Vagina (tissue), 2 donors: Measurements from ENCODE around the gene OVCH2. TPM values are rescaled to one million over a fixed set of nuclear protein-coding genes. Genes with fewer than 3 reads are reported as not detected.
"Not testable (repeated sequence)": the region's sequence is repeated elsewhere in the genome, so short reads cannot be mapped to it uniquely, and the experiment has no call there.

Source experiments
- DNase-seq, 2 donors: peaks; one replicate each; pipeline ENCODE4 v3.0.0-alpha.2; 2017; ENCODE audit errors: extremely low spot score in 2 of 2
- H3K27ac ChIP-seq: fragments of 200-600 bp; sonication (generic); one replicate; pipeline ENCODE4 v1.5.1; 2019
- H3K27me3 ChIP-seq: fragments of 200-600 bp; sonication (generic); one replicate; pipeline ENCODE4 v1.5.1; 2019
- H3K36me3 ChIP-seq, 2 donors: fragments of 200-600 bp; sonication (generic); one replicate each; pipeline ENCODE4 v1.5.1; 2017 to 2019
- H3K4me1 ChIP-seq: fragments of 200-600 bp; sonication (generic); one replicate; pipeline ENCODE4 v1.5.1; 2019
- H3K4me3 ChIP-seq, 2 donors: fragments of 200-600 bp; sonication (generic); 1 replicate in 1 of 2; 2 replicates in 1 of 2; pipeline ENCODE4 v1.5.1; 2016 to 2019
- H3K9me3 ChIP-seq: fragments of 200-600 bp; sonication (generic); one replicate; pipeline ENCODE4 v1.5.1; 2019
- POLR2A ChIP-seq, 2 donors: fragments of 450-650 bp; IDR thresholded peaks; one replicate each; pipeline ENCODE4 v1.6.1; 2017; ENCODE audit warnings: antibody characterized with exemption in 2 of 2, mild to moderate bottlenecking in 2 of 2, moderate library complexity in 2 of 2
- POLR2AphosphoS5 ChIP-seq, 2 donors: sonication (generic); formaldehyde crosslinking; IDR thresholded peaks; one replicate each; pipeline ENCODE4 v1.9.0; 2017; ENCODE audit warnings: antibody characterized with exemption in 2 of 2, mild to moderate bottlenecking in 2 of 2, low read depth in 1 of 2; ENCODE audit not compliant: insufficient read depth in 1 of 2
- intact Hi-C: fragments of 100-400 bp; cut with DNase I; formaldehyde crosslinking; loops from one replicate; pipeline ENCODE4 v1.15.1; 2023
- total RNA-seq: library from RNA; depleted of rRNA; stranded (reverse); fragments of >200 nt; gene quantifications from one replicate; pipeline ENCODE4 v1.2.3, GENCODE V29; 2016
- TF ChIP-seq, protein P1 (sequence below), 3 experiments: fragments of 450-650 bp in 2 of 3; fragments of 200-600 bp in 1 of 3; sonication (generic) in 1 of 3; IDR thresholded peaks; one replicate each; pipeline ENCODE4 v1.5.1; 2017 to 2019; ENCODE audit warnings: antibody characterized with exemption in 3 of 3, mild to moderate bottlenecking in 2 of 3, moderate library complexity in 2 of 3

OVCH2 gene
- total RNA-seq: not detected

DNA sequence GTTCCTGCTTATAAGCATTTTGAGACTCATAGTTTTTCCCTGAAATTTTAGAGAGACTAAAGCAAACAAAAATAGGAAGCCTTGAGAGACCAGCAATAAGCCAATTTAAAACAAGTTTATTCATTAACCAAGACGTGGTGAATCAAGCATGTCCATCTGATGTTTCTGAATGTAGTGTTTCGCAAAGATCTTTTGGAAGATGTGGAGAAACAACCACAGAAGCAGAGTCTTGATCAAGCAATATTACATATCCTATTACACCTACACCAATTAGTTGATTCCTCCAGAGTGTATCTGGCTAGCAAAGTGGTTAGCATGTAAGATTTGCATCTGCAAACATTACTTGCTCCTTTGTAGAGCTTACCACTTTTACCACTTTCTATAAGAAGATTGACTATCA lies at the start of gene OVCH2:
Gene OVCH2 (minus strand): TSS at position 101 of the 400 bp plus-strand sequence. CDS start 83 bp downstream, at position 18.
- no peak within 1 kb of the TSS for H3K27ac ChIP-seq
- H3K27me3 ChIP-seq: no peaks in the 10 kb centered on the region
- no peaks in the 10 kb centered on the region for H3K36me3 ChIP-seq
- H3K4me1 ChIP-seq: no peaks in the 10 kb centered on the region
- intact Hi-C loops: no loop called here
- TF ChIP-seq POLR2AphosphoS5 (IDR thresholded peaks at IDR 0.05; ENCODE audit: insufficient read depth in 1 of 2, low read depth in 1 of 2) (no peak), POLR2A (IDR thresholded peaks at IDR 0.05) (no peak)
- TF ChIP-seq, protein P1, sequence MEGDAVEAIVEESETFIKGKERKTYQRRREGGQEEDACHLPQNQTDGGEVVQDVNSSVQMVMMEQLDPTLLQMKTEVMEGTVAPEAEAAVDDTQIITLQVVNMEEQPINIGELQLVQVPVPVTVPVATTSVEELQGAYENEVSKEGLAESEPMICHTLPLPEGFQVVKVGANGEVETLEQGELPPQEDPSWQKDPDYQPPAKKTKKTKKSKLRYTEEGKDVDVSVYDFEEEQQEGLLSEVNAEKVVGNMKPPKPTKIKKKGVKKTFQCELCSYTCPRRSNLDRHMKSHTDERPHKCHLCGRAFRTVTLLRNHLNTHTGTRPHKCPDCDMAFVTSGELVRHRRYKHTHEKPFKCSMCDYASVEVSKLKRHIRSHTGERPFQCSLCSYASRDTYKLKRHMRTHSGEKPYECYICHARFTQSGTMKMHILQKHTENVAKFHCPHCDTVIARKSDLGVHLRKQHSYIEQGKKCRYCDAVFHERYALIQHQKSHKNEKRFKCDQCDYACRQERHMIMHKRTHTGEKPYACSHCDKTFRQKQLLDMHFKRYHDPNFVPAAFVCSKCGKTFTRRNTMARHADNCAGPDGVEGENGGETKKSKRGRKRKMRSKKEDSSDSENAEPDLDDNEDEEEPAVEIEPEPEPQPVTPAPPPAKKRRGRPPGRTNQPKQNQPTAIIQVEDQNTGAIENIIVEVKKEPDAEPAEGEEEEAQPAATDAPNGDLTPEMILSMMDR (IDR thresholded peaks at IDR 0.05): no peak
- H3K4me3 ChIP-seq: no peak within 1 kb of the TSS
- H3K9me3 ChIP-seq: no peaks in the 10 kb centered on the region
- DNase-seq: no peak

GRCh38 chr11:7749456-7749855 lies 43.2 kb upstream of the OVCH2 start:
- Histone ChIP-seq H3K9me3 (no peaks in the 10 kb centered on the region), H3K4me3 (no peak overlapping the region), H3K36me3 (no peaks in the 10 kb centered on the region), H3K27me3 (no peaks in the 10 kb centered on the region), H3K4me1 (no peaks in the 10 kb centered on the region), H3K27ac (no peak overlapping the region)
- DNase-seq: no peak
- intact Hi-C loops: no loop called here
- TF ChIP-seq POLR2AphosphoS5 (IDR thresholded peaks at IDR 0.05; ENCODE audit: insufficient read depth in 1 of 2, low read depth in 1 of 2): no peak
- TF ChIP-seq, protein P1 (IDR thresholded peaks at IDR 0.05): no peak
- TF ChIP-seq POLR2A (IDR thresholded peaks at IDR 0.05): no peak

- H3K36me3 ChIP-seq, H3K27me3 ChIP-seq, H3K4me1 ChIP-seq, H3K9me3 ChIP-seq, H3K4me3 ChIP-seq, DNase-seq, H3K27ac ChIP-seq, intact Hi-C loops: not testable (repeated sequence)
Measured at GRCh38 chr11:7734767-7735166, 28.5 kb upstream of the OVCH2 start.

DNA sequence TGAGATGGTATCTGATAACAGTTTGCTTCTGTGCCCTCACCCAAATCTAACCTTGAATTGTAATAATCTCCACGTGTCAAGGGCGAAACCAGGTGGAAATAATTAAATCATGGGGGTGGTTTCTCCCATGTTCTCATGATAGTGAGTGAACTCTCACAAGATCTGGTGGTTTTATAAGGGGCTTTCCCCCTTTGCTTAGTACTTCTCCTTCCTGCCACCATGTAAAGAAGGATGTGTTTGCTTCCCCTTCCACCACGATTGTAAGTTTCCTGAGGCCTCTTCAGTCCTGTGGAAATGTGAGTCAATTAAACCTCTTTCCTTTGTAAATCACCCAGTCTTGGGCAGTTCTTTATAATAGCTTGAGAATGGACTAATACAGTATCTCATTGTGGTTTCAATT lies 8.5 kb upstream of the OVCH2 start:
- intact Hi-C loops: no loop called here
- TF ChIP-seq, protein P1 (IDR thresholded peaks at IDR 0.05): no peak
- no peak for TF ChIP-seq POLR2A (IDR thresholded peaks at IDR 0.05)
- no peak for TF ChIP-seq POLR2AphosphoS5 (IDR thresholded peaks at IDR 0.05; ENCODE audit: insufficient read depth in 1 of 2, low read depth in 1 of 2)
- no peak for DNase-seq
- Histone ChIP-seq H3K36me3 (no peaks in the 10 kb centered on the region), H3K27ac (no peak overlapping the region), H3K27me3 (no peaks in the 10 kb centered on the region), H3K4me3 (no peak overlapping the region), H3K4me1 (no peaks in the 10 kb centered on the region), H3K9me3 (no peaks in the 10 kb centered on the region)

DNA sequence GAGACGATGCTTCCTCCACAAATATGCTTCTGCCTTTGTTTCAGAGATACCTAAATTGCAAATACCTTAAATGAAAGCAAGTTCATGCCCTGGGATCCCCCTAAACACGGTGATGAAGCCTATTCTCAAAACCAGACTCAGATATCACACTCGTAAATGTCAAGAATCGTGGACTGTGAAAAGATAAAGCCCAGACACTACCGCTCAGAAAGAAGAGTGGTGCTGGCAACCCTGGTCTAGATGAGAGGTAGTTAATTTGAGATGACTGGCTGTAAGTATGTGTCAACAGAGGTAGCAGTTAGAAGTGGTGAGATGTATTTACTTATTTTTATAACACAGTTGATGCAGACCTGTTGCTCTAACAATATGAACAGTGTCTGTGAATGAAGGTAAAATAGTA lies 2.5 kb downstream of the OVCH2 start:
- intact Hi-C loops: no loop called here
- H3K4me1 ChIP-seq: no peaks in the 10 kb centered on the region
- no peak for TF ChIP-seq POLR2A (IDR thresholded peaks at IDR 0.05)
- TF ChIP-seq POLR2AphosphoS5 (IDR thresholded peaks at IDR 0.05; ENCODE audit: insufficient read depth in 1 of 2, low read depth in 1 of 2): no peak
- TF ChIP-seq, protein P1 (IDR thresholded peaks at IDR 0.05): no peak
- no peak overlapping the region for H3K27ac ChIP-seq
- DNase-seq: no peak
- no peaks in the 10 kb centered on the region for H3K36me3 ChIP-seq
- H3K27me3 ChIP-seq: no peaks in the 10 kb centered on the region
- H3K9me3 ChIP-seq: no peaks in the 10 kb centered on the region
- H3K4me3 ChIP-seq: no peak overlapping the region

GRCh38 chr11:7696424-7696823 lies 9.9 kb downstream of the OVCH2 start:
- DNase-seq: no peak
- no peaks in the 10 kb centered on the region for H3K36me3 ChIP-seq
- H3K4me1 ChIP-seq: no peaks in the 10 kb centered on the region
- H3K27ac ChIP-seq: no peak overlapping the region
- no peaks in the 10 kb centered on the region for H3K27me3 ChIP-seq
- no peaks in the 10 kb centered on the region for H3K9me3 ChIP-seq
- H3K4me3 ChIP-seq: no peak overlapping the region
- intact Hi-C loops: no loop called here
- TF ChIP-seq, protein P1 (IDR thresholded peaks at IDR 0.05): no peak
- TF ChIP-seq POLR2AphosphoS5 (IDR thresholded peaks at IDR 0.05; ENCODE audit: insufficient read depth in 1 of 2, low read depth in 1 of 2) (no peak), POLR2A (IDR thresholded peaks at IDR 0.05) (no peak)
